ENCODE data around the gene AGBL5.
"Not testable (repeated sequence)": the region's sequence is repeated elsewhere in the genome, so short reads cannot be mapped to it uniquely, and the experiment has no call there.

AGBL5 gene

DNA sequence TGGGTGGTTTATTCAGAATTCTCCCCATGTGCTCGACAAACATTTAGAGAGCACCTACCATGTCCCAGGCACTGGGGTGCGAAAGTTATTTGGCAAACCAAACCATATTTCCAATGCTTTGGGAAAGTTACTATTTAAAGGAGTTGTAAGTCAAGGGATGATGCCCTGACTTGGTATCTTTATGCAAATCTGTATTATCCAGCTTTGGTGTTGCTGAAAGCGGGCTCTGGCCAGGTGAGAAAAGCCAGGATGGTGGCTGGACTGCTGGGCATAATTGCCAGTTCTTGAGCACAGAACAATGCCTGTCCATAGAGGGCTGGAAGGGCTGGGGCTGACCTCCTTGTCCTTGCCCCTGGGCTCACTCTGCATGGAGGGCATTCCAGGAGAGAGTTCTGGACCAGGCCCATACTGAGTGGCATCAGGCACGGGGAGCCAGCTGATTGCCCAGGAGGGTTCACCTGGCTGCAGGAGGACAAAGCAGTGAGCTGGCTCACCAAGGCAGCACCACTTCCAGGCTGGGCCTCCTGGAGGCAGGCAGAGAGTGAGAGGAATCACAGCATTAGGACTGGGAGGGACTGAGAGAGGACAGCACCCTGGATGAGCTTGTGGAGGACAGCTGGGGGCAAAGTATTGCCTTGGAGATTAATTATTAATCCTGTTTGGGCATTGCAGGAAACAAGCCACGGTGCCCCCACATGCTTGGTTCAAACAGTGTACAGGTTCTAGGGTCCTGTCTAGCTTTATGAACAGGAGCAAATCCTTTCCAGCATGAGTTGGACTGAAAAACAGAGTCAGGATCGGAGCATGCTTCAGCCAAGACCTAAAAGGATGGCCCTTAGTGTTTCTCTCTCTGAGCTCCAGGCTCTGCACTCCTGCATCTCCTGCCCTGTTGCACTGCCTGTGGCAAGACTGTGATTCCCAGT lies 42.2 kb downstream of the AGBL5 start:
- no peak for DNase-seq

GRCh38 chr2:27094353-27094984 lies 43.0 kb downstream of the AGBL5 start:
- DNase-seq = no peak

DNA sequence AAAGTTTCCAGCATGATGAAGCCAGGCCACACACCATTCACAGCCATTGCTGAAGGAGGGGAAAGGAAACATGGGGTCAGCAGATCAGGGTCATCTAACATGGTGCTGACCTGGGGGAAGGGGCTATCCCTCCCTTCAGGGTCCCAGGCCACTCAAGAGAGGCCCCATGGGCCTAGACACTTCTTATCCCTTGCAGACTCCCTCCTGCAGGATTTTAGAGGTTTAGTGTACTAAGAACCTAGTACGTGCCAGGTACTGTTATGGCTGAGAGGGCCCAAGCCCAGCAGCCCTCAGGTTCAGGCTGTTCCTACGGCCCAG lies 43.9 kb downstream of the AGBL5 start:
- DNase-seq = no peak

- peak in 1 of 2 experiments; percentile 42 for DNase-seq
Observed at GRCh38 chr2:27095745-27096651, 44.5 kb downstream of the AGBL5 start.

GRCh38 chr2:27096748-27097297 lies 45.4 kb downstream of the AGBL5 start:
- DNase-seq = no peak

GRCh38 chr2:27097341-27097740 lies 45.9 kb downstream of the AGBL5 start:
- DNase-seq = no peak

GRCh38 chr2:27099334-27099955 lies 48.0 kb downstream of the AGBL5 start:
- no peak for DNase-seq

DNA sequence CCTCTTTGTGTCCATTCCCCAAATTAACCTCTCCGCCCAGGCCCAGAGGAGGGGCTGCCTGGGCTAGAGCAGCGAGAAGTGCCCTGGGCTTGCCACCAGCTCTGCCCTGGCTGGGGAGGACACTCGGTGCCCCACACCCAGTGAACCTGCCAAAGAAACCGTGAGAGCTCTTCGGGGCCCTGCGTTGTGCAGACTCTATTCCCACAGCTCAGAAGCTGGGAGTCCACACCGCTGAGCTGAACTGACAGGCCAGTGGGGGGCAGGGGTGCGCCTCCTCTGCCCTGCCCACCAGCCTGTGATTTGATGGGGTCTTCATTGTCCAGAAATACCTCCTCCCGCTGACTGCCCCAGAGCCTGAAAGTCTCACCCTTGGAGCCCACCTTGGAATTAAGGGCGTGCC lies 48.6 kb downstream of the AGBL5 start:
- DNase-seq = no peak

DNA sequence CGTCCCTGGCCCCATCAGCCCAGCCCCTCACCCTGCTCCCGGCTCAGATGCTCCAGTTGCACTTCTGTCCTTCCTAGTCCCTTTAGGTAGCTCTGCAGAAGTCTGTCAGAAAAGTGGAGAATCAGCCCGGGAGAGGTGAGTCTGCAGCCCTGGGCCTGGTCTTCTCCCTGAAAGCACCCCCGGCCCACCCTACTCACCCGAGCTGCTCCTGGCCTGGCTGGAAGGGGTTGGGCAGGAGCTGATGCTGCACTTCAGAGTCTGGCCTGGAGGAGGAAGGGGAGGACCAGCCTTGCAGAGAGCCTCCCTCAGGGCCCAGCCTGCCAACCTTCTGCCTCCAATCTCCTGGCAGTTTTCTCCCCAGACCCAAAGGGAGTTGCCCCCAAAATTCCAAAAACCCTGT lies 50.9 kb downstream of the AGBL5 start:
- DNase-seq = no peak

GRCh38 chr2:27105981-27106380 lies 54.5 kb downstream of the AGBL5 start:
- DNase-seq = no peak

DNA sequence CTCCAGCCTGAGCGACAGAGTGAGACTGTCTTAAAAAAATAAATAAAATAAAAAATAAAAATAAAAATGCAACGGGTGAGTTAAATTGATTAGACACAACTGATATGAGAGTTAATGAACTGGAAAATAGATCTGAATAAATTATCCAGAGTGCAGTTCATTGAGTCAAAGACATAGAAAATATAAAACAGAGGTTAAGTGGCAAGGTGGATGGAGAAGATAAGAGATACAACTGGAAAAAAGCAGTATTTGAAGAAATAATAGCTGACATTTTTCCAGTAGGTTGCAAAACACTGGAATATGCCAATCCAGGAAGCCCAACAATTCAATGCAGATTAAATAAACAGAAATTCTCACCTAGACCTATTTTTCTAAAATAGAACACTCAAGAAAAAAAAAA lies 56.8 kb downstream of the AGBL5 start:
- DNase-seq = no peak

DNA sequence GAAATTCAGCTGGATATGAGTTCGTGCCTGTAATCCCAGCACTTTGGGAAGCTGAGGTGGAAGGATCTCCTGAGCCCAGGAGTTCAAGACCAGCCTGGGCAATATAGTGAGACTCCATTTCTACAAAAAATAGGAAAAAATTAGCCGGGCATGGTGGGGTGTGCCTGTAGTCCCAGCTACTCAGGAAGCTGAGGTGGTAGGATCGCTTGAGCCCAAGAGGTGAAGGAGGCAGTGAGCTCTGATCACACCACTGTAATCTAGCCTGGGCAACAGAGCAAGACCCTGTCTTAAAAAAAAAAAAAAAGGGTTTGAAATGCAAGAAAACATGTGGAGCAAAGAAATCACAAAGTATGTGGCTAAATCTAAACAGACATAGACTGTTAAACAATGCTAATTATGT lies 57.6 kb downstream of the AGBL5 start:
- no peak for DNase-seq

DNA sequence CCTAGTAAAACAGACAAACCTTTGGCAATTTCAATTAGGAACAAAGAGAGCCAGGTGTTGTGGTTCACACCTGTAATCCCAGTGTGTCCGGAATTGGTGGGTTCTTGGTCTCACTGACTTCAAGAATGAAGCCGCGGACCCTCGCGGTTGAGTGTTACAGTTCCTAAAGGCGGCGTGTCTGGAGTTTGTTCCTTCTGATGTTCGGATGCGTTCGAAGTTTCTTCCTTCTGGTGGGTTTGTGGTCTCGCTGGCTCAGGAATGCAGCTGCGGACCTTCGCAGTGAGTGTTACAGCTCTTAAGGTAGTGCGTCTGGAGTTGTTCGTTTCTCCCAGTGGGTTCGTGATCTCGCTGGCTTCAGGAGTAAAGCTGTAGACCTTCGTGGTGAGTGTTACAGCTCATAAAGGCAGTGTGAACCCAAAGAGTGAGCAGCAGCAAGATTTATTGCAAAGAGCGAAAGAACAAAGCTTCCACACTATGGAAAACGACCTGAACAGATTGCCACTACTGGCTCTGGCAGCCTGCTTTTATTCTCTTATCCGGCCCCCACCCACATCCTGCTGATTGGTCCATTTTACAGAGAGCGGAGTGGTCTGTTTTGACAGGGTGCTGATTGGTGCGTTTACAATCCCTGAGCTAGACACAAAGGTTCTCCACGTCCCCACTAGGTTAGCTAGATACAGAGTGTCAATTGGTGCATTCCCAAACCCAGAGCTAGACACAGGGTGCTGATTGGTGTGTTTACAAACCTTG lies 59.3 kb downstream of the AGBL5 start:
- not testable (repeated sequence) for DNase-seq

DNA sequence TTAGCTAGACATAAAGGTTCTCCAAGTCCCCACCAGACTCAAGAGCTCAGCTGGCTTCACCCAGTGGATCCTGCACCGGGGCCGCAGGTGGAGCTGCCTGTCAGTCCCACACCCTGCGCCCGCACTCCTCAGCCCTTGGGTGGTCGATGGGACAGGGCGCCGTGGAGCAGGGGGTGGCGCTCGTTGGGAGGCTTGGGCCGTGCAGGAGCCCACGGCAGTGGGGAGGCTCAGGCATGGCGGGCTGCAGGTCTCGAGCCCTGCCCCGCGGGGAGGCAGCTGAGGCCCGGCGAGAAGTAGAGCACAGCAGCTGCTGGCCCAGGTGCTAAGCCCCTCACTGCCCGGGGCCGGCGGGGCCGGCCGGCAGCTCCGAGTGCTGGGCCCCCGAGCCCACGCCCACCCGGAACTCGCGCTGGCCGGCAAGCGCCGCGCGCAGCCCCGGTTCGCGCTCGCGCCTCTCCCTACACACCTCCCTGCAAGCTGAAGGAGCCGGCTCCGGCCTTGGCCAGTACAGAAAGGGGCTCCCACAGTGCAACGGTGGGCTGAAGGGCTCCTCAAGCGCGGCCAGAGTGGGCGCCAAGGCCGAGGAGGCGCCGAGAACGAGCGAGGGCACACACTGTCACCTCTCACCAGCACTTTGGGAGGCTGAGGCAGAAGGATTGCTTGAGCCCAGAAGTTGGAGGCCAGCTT lies 60.1 kb downstream of the AGBL5 start:
- not testable (repeated sequence) for DNase-seq

GRCh38 chr2:27115519-27115918 lies 64.1 kb downstream of the AGBL5 start:
- DNase-seq = no peak

GRCh38 chr2:27117995-27118524 lies 66.6 kb downstream of the AGBL5 start:
- no peak for DNase-seq

DNA sequence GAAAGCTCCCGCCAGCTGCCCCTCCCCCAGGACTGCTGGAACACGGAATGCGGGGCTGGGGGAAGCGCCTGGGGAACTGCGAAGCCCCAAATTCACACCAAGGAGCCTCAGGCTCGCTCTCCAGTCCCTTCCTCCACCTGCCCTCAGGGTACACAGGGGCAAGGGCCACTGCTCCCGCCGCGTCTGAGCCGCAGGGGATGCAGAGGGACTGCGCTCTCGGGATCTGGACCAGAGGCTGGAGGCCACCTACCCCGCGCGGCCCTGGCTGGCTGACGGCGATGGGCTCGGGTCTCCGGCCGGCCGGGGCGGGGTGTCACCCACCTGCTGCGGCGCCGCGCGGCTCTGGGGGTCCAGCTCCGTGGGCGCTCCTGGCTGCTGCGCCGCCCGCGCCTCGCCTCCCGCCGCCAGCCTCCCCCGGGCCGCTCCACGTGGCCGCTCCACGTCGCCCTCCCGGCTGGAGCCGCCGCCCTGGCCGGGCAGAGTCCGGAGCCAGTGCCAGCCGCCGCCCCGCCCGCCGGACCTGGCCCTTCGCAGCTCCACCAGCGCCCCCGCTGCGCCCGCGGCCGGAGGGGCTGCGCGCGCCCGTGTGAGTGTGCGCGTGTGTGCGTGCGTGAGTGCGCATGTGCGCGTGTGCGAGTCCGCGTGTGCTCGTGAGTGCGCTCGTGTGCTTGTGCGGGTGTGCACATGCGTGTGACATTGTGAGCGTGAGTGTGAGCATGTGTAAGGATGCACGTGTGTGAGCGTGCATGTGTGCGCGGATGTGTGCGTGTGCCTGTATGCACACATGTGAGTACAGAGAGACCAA lies 67.3 kb downstream of the AGBL5 start, which contains the start of gene CGREF1:
Gene CGREF1 (minus strand): TSS at position 604 of the 805 bp plus-strand sequence. CDS start 14,762 bp downstream, outside the sequence.
- peak in 1 of 2 experiments; percentile 37 for DNase-seq

- DNase-seq = not testable (repeated sequence)
Observed at GRCh38 chr2:27119330-27119670, 67.8 kb downstream of the AGBL5 start.
